ENCODE data around the gene VWDE. TPM values are rescaled to one million over a fixed set of nuclear protein-coding genes. Genes with fewer than 3 reads are reported as not detected.

VWDE gene
- total RNA-seq, 1 donor from 2014 or later, result 0.77 TPM

- H3K27me3 ChIP-seq (ENCODE audit: insufficient read depth, low read length), result no peaks in the 10 kb centered on the region
- Mint-ChIP-seq H3K36me3 (ENCODE audit: low read depth, unreplicated experiment) (no peaks in the 10 kb centered on the region), H3K27ac (ENCODE audit: unreplicated experiment) (no peak overlapping the region), H3K4me1 (ENCODE audit: low read depth, unreplicated experiment) (no peaks in the 10 kb centered on the region), H3K9me3 (ENCODE audit: unreplicated experiment) (no peaks in the 10 kb centered on the region), H3K27me3 (ENCODE audit: low read depth, unreplicated experiment) (no peaks in the 10 kb centered on the region), H3K4me3 (ENCODE audit: unreplicated experiment) (no peak overlapping the region)
- no peaks in the 10 kb centered on the region for H3K9me3 ChIP-seq (ENCODE audit: insufficient read depth, low read depth, low read length)
- no peak overlapping the region for H3K9ac ChIP-seq (ENCODE audit: low read length)
- no peak for TF ChIP-seq CTCF (IDR thresholded peaks at IDR 0.05; ENCODE audit: insufficient read depth, low read depth, low read length)
- no peak for TF ChIP-seq EZH2 (IDR thresholded peaks at IDR 0.05; ENCODE audit: insufficient read depth, low read length)
- no peak overlapping the region for H3K4me3 ChIP-seq (ENCODE audit: insufficient read depth, low read depth, low read length)
- no peaks in the 10 kb centered on the region for H3K36me3 ChIP-seq (ENCODE audit: insufficient read depth, low read length)
- no peaks in the 10 kb centered on the region for H3K79me2 ChIP-seq (ENCODE audit: insufficient read depth, low read length)
- H3K27ac ChIP-seq (ENCODE audit: low read depth, low read length), result no peak overlapping the region
- no peak overlapping the region for H2AFZ ChIP-seq (ENCODE audit: low read depth, low read length)
- no peaks in the 10 kb centered on the region for H4K20me1 ChIP-seq (ENCODE audit: insufficient read depth, low read length)
- DNase-seq (ENCODE audit: low read depth) (peak; percentile 20), FAIRE-seq (no peak)
- H3K4me2 ChIP-seq (ENCODE audit: low read length), result no peak overlapping the region
- no peaks in the 10 kb centered on the region for H3K4me1 ChIP-seq (ENCODE audit: insufficient read depth, low read length)
Measured at GRCh38 chr7:12358694-12359093, 45.0 kb downstream of the VWDE start.

- H3K4me3 Mint-ChIP-seq (ENCODE audit: unreplicated experiment), result no peak overlapping the region
- H3K9me3 ChIP-seq (ENCODE audit: insufficient read depth, low read depth, low read length), result no peaks in the 10 kb centered on the region
- H3K27me3 ChIP-seq (ENCODE audit: insufficient read depth, low read length), result no peaks in the 10 kb centered on the region
- no peak overlapping the region for H3K27ac Mint-ChIP-seq (ENCODE audit: unreplicated experiment)
- no peaks in the 10 kb centered on the region for H4K20me1 ChIP-seq (ENCODE audit: insufficient read depth, low read length)
- H3K4me3 ChIP-seq (ENCODE audit: insufficient read depth, low read depth, low read length), result no peak overlapping the region
- FAIRE-seq (no peak), DNase-seq (ENCODE audit: low read depth) (no peak)
- H3K4me2 ChIP-seq (ENCODE audit: low read length), result no peak overlapping the region
- no peaks in the 10 kb centered on the region for H3K4me1 Mint-ChIP-seq (ENCODE audit: low read depth, unreplicated experiment)
- H3K36me3 ChIP-seq (ENCODE audit: insufficient read depth, low read length), result no peaks in the 10 kb centered on the region
- no peak overlapping the region for H2AFZ ChIP-seq (ENCODE audit: low read depth, low read length)
- no peak overlapping the region for H3K9ac ChIP-seq (ENCODE audit: low read length)
- H3K79me2 ChIP-seq (ENCODE audit: insufficient read depth, low read length), result no peaks in the 10 kb centered on the region
- no peak overlapping the region for H3K27ac ChIP-seq (ENCODE audit: low read depth, low read length)
- no peak for TF ChIP-seq CTCF (IDR thresholded peaks at IDR 0.05; ENCODE audit: insufficient read depth, low read depth, low read length)
- H3K36me3 Mint-ChIP-seq (ENCODE audit: low read depth, unreplicated experiment), result no peaks in the 10 kb centered on the region
- no peaks in the 10 kb centered on the region for H3K27me3 Mint-ChIP-seq (ENCODE audit: low read depth, unreplicated experiment)
- no peaks in the 10 kb centered on the region for H3K4me1 ChIP-seq (ENCODE audit: insufficient read depth, low read length)
- H3K9me3 Mint-ChIP-seq (ENCODE audit: unreplicated experiment), result no peaks in the 10 kb centered on the region
Measured at GRCh38 chr7:12357508-12357907, 46.2 kb downstream of the VWDE start.

- Mint-ChIP-seq H3K27me3 (ENCODE audit: low read depth, unreplicated experiment) (no peaks in the 10 kb centered on the region), H3K9me3 (ENCODE audit: unreplicated experiment) (no peaks in the 10 kb centered on the region)
- no peak for FAIRE-seq
Measured at GRCh38 chr7:12351843-12352242, 51.8 kb downstream of the VWDE start.

More at GRCh38 chr7:12351843-12352242, 51.8 kb downstream of the VWDE start:
- no peak overlapping the region for H3K27ac Mint-ChIP-seq (ENCODE audit: unreplicated experiment)
- no peak overlapping the region for H3K27ac ChIP-seq (ENCODE audit: low read depth, low read length)
- H3K9me3 ChIP-seq (ENCODE audit: insufficient read depth, low read depth, low read length), result no peaks in the 10 kb centered on the region
- no peak overlapping the region for H3K4me3 Mint-ChIP-seq (ENCODE audit: unreplicated experiment)
- H4K20me1 ChIP-seq (ENCODE audit: insufficient read depth, low read length), result no peaks in the 10 kb centered on the region
- H3K4me1 ChIP-seq (ENCODE audit: insufficient read depth, low read length), result no peaks in the 10 kb centered on the region
- no peak overlapping the region for H3K4me3 ChIP-seq (ENCODE audit: insufficient read depth, low read depth, low read length)
- no peaks in the 10 kb centered on the region for H3K4me1 Mint-ChIP-seq (ENCODE audit: low read depth, unreplicated experiment)
- H2AFZ ChIP-seq (ENCODE audit: low read depth, low read length), result no peak overlapping the region
- H3K27me3 ChIP-seq (ENCODE audit: insufficient read depth, low read length), result no peaks in the 10 kb centered on the region
- H3K36me3 Mint-ChIP-seq (ENCODE audit: low read depth, unreplicated experiment), result no peaks in the 10 kb centered on the region
- DNase-seq (ENCODE audit: low read depth), result no peak
- no peak for TF ChIP-seq EZH2 (IDR thresholded peaks at IDR 0.05; ENCODE audit: insufficient read depth, low read length)
- TF ChIP-seq CTCF (IDR thresholded peaks at IDR 0.05; ENCODE audit: insufficient read depth, low read depth, low read length), result no peak
- no peak overlapping the region for H3K9ac ChIP-seq (ENCODE audit: low read length)
- no peaks in the 10 kb centered on the region for H3K36me3 ChIP-seq (ENCODE audit: insufficient read depth, low read length)
- no peaks in the 10 kb centered on the region for H3K79me2 ChIP-seq (ENCODE audit: insufficient read depth, low read length)
- H3K4me2 ChIP-seq (ENCODE audit: low read length), result no peak overlapping the region

All from astrocyte (in vitro differentiated cells and primary cell).